NCI-H2081 treated with DMSO at 0.1 percent for 48 hours (cell line): ENCODE results near the gene ZNF544.
"Not testable (repeated sequence)": the region's sequence is repeated elsewhere in the genome, so short reads cannot be mapped to it uniquely, and the experiment has no call there.

Source experiments
- DNase-seq: peaks from one replicate; lab custom pipeline; 2025; lab: John Stamatoyannopoulos, UW

The ZNF544 gene

GRCh38 chr19:58252102-58252685 lies 23.5 kb downstream of the ZNF544 start:
- no peak for DNase-seq

GRCh38 chr19:58258259-58258658 lies 29.5 kb downstream of the ZNF544 start:
- not testable (repeated sequence) for DNase-seq

- no peak for DNase-seq
These were observed 32.9 kb downstream of the ZNF544 start for GRCh38 chr19:58261600-58261967.

GRCh38 chr19:58261968-58262921 lies 33.5 kb downstream of the ZNF544 start:
- no peak for DNase-seq

GRCh38 chr19:58262922-58263296 lies 34.2 kb downstream of the ZNF544 start:
- DNase-seq, result no peak

GRCh38 chr19:58265100-58265499 lies 36.4 kb downstream of the ZNF544 start:
- no peak for DNase-seq

GRCh38 chr19:58268344-58268743 lies 39.6 kb downstream of the ZNF544 start:
- no peak for DNase-seq

GRCh38 chr19:58274771-58275201 lies 46.1 kb downstream of the ZNF544 start:
- DNase-seq, result no peak

GRCh38 chr19:58275564-58275963 lies 46.9 kb downstream of the ZNF544 start:
- no peak for DNase-seq

GRCh38 chr19:58277197-58277596 lies 48.5 kb downstream of the ZNF544 start:
- no peak for DNase-seq

GRCh38 chr19:58277748-58278540 lies 49.2 kb downstream of the ZNF544 start:
- no peak for DNase-seq

GRCh38 chr19:58278541-58279041 lies 49.9 kb downstream of the ZNF544 start, which contains the start of gene ZNF8:
Gene ZNF8, plus strand, starts transcription at chr19:58278955. Its CDS starts 127 bp downstream, at chr19:58279082.
- DNase-seq, result peak; percentile 92

GRCh38 chr19:58279042-58279924 lies 50.6 kb downstream of the ZNF544 start:
- DNase-seq, result peak; percentile 19

GRCh38 chr19:58279925-58280316 lies 51.2 kb downstream of the ZNF544 start:
- no peak for DNase-seq

GRCh38 chr19:58284199-58284598 lies 55.5 kb downstream of the ZNF544 start:
- no peak for DNase-seq

- DNase-seq, result no peak
These were observed 63.2 kb downstream of the ZNF544 start for GRCh38 chr19:58291943-58292342.

GRCh38 chr19:58294743-58295374 lies 66.1 kb downstream of the ZNF544 start:
- no peak for DNase-seq

- DNase-seq, result no peak
These were observed 67.4 kb downstream of the ZNF544 start for GRCh38 chr19:58296104-58296503.

GRCh38 chr19:58300620-58301019 lies 71.9 kb downstream of the ZNF544 start:
- no peak for DNase-seq

GRCh38 chr19:58304255-58304654 lies 75.5 kb downstream of the ZNF544 start:
- no peak for DNase-seq

GRCh38 chr19:58304748-58305064 lies 76.0 kb downstream of the ZNF544 start:
- DNase-seq, result no peak
